Endothelial cell (in vitro differentiated cells): ENCODE results near the gene LYSMD4. TPM values are rescaled to one million over a fixed set of nuclear protein-coding genes. Genes with fewer than 3 reads are reported as not detected.

Source experiments
- DNase-seq: peaks from one replicate; pipeline ENCODE4 v3.0.0; 2021; ENCODE audit warnings: low spot score
- H3K27ac Mint-ChIP-seq: one replicate; pipeline ENCODE4 v1.8.0; 2021; ENCODE audit warnings: mixed read lengths, inconsistent platforms; ENCODE audit not compliant: unreplicated experiment
- H3K27me3 Mint-ChIP-seq: one replicate; pipeline ENCODE4 v1.8.0; 2021; ENCODE audit warnings: mild to moderate bottlenecking, moderate library complexity, mixed read lengths, inconsistent platforms; ENCODE audit not compliant: unreplicated experiment
- H3K36me3 Mint-ChIP-seq: one replicate; pipeline ENCODE4 v1.8.0; 2021; ENCODE audit warnings: mild to moderate bottlenecking, low read depth, mixed read lengths, inconsistent platforms; ENCODE audit not compliant: unreplicated experiment
- H3K4me1 Mint-ChIP-seq: one replicate; pipeline ENCODE4 v1.8.0; 2021; ENCODE audit warnings: mild to moderate bottlenecking, mixed read lengths, inconsistent platforms; ENCODE audit not compliant: unreplicated experiment
- H3K4me3 Mint-ChIP-seq: one replicate; pipeline ENCODE4 v1.8.0; 2021; ENCODE audit warnings: mild to moderate bottlenecking, mixed read lengths, inconsistent platforms; ENCODE audit not compliant: unreplicated experiment
- H3K9me3 Mint-ChIP-seq: one replicate; pipeline ENCODE4 v1.8.0; 2021; ENCODE audit warnings: mixed read lengths, inconsistent platforms; ENCODE audit not compliant: unreplicated experiment
- total RNA-seq: library from RNA; stranded (reverse); fragmentation: NEBNext Ultra II Directional; extraction: Animal tissue kit (Norgen Biotek cat#: 25700); gene quantifications from one replicate; pipeline ENCODE4 v1.2.1, GENCODE V29; 2021; ENCODE audit not compliant: unreplicated experiment
- TF ChIP-seq, protein P1 (sequence below): fragments of 200-600 bp; sonication (generic); IDR thresholded peaks from one replicate; pipeline ENCODE4 v1.5.0; 2021; ENCODE audit warnings: antibody characterized with exemption; ENCODE audit not compliant: unreplicated experiment

Gene LYSMD4
- total RNA-seq, 1 donor from 2014 or later, result 13.1 TPM

- Mint-ChIP-seq H3K27me3 (peaks cover 6% of the 10 kb centered on the region), H3K9me3 (no peaks in the 10 kb centered on the region), H3K4me1 (peaks cover 25% of the 10 kb centered on the region), H3K27ac (no peak overlapping the region), H3K36me3 (peaks cover 21% of the 10 kb centered on the region), H3K4me3 (no peak overlapping the region)
- DNase-seq, result no peak
- TF ChIP-seq, protein P1, sequence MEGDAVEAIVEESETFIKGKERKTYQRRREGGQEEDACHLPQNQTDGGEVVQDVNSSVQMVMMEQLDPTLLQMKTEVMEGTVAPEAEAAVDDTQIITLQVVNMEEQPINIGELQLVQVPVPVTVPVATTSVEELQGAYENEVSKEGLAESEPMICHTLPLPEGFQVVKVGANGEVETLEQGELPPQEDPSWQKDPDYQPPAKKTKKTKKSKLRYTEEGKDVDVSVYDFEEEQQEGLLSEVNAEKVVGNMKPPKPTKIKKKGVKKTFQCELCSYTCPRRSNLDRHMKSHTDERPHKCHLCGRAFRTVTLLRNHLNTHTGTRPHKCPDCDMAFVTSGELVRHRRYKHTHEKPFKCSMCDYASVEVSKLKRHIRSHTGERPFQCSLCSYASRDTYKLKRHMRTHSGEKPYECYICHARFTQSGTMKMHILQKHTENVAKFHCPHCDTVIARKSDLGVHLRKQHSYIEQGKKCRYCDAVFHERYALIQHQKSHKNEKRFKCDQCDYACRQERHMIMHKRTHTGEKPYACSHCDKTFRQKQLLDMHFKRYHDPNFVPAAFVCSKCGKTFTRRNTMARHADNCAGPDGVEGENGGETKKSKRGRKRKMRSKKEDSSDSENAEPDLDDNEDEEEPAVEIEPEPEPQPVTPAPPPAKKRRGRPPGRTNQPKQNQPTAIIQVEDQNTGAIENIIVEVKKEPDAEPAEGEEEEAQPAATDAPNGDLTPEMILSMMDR, result no peak
Observed at GRCh38 chr15:99717161-99718009, 15.9 kb downstream of the LYSMD4 start.

DNA sequence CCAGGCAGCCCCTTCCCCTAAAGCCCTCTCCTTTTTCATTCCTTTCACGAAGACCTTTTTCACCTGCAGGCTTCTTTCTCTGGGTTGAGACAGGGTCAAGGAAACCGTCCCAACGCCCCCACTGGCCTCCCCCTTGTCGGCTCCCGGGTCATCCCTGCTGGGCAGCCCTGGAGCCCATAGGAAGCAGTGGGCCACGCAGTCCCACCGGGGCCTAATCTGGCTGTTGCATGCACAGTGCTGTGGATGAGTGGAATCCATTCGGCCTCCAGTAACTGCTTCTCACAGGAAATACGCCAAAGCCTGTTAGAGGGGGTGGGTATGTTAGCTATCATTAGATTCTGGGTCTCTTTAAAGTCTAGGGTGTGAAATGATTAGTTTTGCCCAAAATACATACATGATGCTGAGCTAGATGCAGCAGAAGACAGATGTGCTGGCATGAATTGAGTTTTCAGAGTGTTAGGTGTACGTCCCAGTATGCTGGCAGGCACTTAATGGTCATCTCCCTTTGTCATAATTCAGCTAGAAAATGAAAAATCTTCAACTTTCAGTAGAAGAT is 16.6 kb downstream of the LYSMD4 start:
- TF ChIP-seq, protein P1, result no peak
- Mint-ChIP-seq H3K27ac (no peak overlapping the region), H3K36me3 (peaks cover 23% of the 10 kb centered on the region), H3K9me3 (no peaks in the 10 kb centered on the region), H3K27me3 (peaks cover 6% of the 10 kb centered on the region), H3K4me3 (no peak overlapping the region), H3K4me1 (peaks cover 33% of the 10 kb centered on the region)
- no peak for DNase-seq

DNA sequence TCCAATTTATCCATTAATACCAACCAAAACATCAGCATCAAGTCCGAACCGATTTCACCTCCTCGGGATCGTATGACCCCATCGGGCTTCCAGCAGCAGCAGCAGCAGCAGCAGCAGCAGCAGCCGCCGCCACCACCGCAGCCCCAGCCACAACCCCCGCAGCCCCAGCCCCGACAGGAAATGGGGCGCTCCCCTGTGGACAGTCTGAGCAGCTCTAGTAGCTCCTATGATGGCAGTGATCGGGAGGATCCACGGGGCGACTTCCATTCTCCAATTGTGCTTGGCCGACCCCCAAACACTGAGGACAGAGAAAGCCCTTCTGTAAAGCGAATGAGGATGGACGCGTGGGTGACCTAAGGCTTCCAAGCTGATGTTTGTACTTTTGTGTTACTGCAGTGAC is 20.8 kb downstream of the LYSMD4 start:
- no peak overlapping the region for H3K27ac Mint-ChIP-seq
- TF ChIP-seq, protein P1, result no peak
- peaks cover 21% of the 10 kb centered on the region for H3K36me3 Mint-ChIP-seq

GRCh38 chr15:99711625-99712024 is 21.6 kb downstream of the LYSMD4 start:
- Mint-ChIP-seq H3K4me3 (no peak overlapping the region), H3K4me1 (peaks cover 28% of the 10 kb centered on the region), H3K27ac (no peak overlapping the region), H3K36me3 (peaks cover 21% of the 10 kb centered on the region), H3K9me3 (no peaks in the 10 kb centered on the region), H3K27me3 (peaks cover 2% of the 10 kb centered on the region)
- TF ChIP-seq, protein P1, result no peak
- no peak for DNase-seq

More for the DNA sequence above, 20.8 kb downstream of the LYSMD4 start:
- DNase-seq, result peak; percentile 27
- Mint-ChIP-seq H3K4me1 (peaks cover 28% of the 10 kb centered on the region), H3K9me3 (no peaks in the 10 kb centered on the region), H3K27me3 (peaks cover 2% of the 10 kb centered on the region), H3K4me3 (no peak overlapping the region)
